HepG2 (cell line): Measurements from ENCODE around the gene ANKFY1. TPM values are rescaled to one million over a fixed set of nuclear protein-coding genes. Genes with fewer than 3 reads are reported as not detected.

ENCODE experiments used
- ASH2L ChIP-seq: fragments of 300-600, 200-600 bp; sonication (generic); IDR thresholded peaks from 2 replicates; pipeline ENCODE4 v1.7.0; 2017; ENCODE audit warnings: low read depth, mild to moderate bottlenecking, moderate library complexity, mixed read lengths, low read length; ENCODE audit not compliant: insufficient read length
- BORCS8-MEF2B ChIP-seq: sonication (generic); formaldehyde crosslinking; IDR thresholded peaks from 2 replicates; pipeline ENCODE4 v1.8.0; 2022; ENCODE audit warnings: mild to moderate bottlenecking, missing genetic modification reagents
- EED ChIP-seq: sonication (generic); formaldehyde crosslinking; IDR thresholded peaks from 2 replicates; pipeline ENCODE4 v1.5.0; 2020; ENCODE audit warnings: mild to moderate bottlenecking, missing genetic modification reagents
- GMEB1 ChIP-seq: sonication (generic); formaldehyde crosslinking; IDR thresholded peaks from 2 replicates; pipeline ENCODE4 v1.5.1; 2020; ENCODE audit warnings: missing genetic modification reagents, mild to moderate bottlenecking, borderline replicate concordance
- KLF11 ChIP-seq: IDR thresholded peaks from 2 replicates; pipeline ENCODE4 v1.6.1; 2016; ENCODE audit warnings: missing compliant biosample characterization
- MAFK ChIP-seq, 2 experiments: IDR thresholded peaks in 1 of 2; conservative IDR thresholded peaks in 1 of 2; 2 replicates each; pipeline ENCODE4 v1.6.1; 2011; ENCODE audit warnings: improper control_type of control experiment in 2 of 2, low read length in 2 of 2
- MED13 ChIP-seq: sonication (generic); formaldehyde crosslinking; IDR thresholded peaks from 2 replicates; pipeline ENCODE4 v1.5.0; 2020; ENCODE audit warnings: missing genetic modification reagents
- RARA ChIP-seq: IDR thresholded peaks from 2 replicates; pipeline ENCODE4 v1.6.1; 2016; ENCODE audit warnings: missing genetic modification reagents, missing compliant biosample characterization
- SATB2 ChIP-seq: sonication (generic); formaldehyde crosslinking; IDR thresholded peaks from 2 replicates; pipeline ENCODE4 v1.5.0; 2020; ENCODE audit warnings: missing genetic modification reagents
- SIN3A ChIP-seq: IDR thresholded peaks from 2 replicates; pipeline ENCODE4 v1.6.1; 2011; ENCODE audit warnings: low read depth, mild to moderate bottlenecking, control low read depth, low read length, borderline replicate concordance
- TCF12 ChIP-seq, 2 experiments: fragments of 450-650 bp in 1 of 2; sonication (generic) in 1 of 2; formaldehyde crosslinking in 1 of 2; IDR thresholded peaks; 2 replicates each; pipeline versions ENCODE4 v1.6.1 to v1.8.0; 2017 to 2022; ENCODE audit warnings: antibody characterized with exemption in 1 of 2, mild to moderate bottlenecking in 1 of 2, missing genetic modification reagents in 1 of 2, moderate library complexity in 1 of 2
- ZNF276 ChIP-seq: sonication (generic); formaldehyde crosslinking; IDR thresholded peaks from 2 replicates; pipeline ENCODE4 v1.4.0; 2020; ENCODE audit warnings: mild to moderate bottlenecking, low read depth, missing genetic modification reagents
- ZNF333 ChIP-seq: sonication (generic); formaldehyde crosslinking; IDR thresholded peaks from 2 replicates; pipeline ENCODE4 v1.4.0; 2020; ENCODE audit warnings: mild to moderate bottlenecking, missing genetic modification reagents, borderline replicate concordance
- ZNF44 ChIP-seq: sonication (generic); formaldehyde crosslinking; IDR thresholded peaks from 2 replicates; pipeline ENCODE4 v1.5.1; 2020; ENCODE audit warnings: mild to moderate bottlenecking, missing genetic modification reagents
- ZNF607 ChIP-seq: sonication (generic); formaldehyde crosslinking; IDR thresholded peaks from 2 replicates; pipeline ENCODE4 v1.5.1; 2020; ENCODE audit warnings: missing genetic modification reagents, mild to moderate bottlenecking, borderline replicate concordance
- ZNF709 ChIP-seq: sonication (generic); formaldehyde crosslinking; IDR thresholded peaks from 2 replicates; pipeline ENCODE4 v1.5.0; 2020; ENCODE audit warnings: mild to moderate bottlenecking, missing genetic modification reagents
- ZNF710 ChIP-seq: sonication (generic); formaldehyde crosslinking; IDR thresholded peaks from 2 replicates; pipeline ENCODE4 v1.5.0; 2020; ENCODE audit warnings: mild to moderate bottlenecking, missing genetic modification reagents, borderline replicate concordance
- ZNF780A ChIP-seq: sonication (generic); formaldehyde crosslinking; IDR thresholded peaks from 2 replicates; pipeline ENCODE4 v1.8.0; 2022; ENCODE audit warnings: mild to moderate bottlenecking, missing genetic modification reagents, moderate library complexity
- polyA plus RNA-seq, 8 experiments: library from polyadenylated mRNA; depleted of rRNA in 3 of 8; stranded (reverse) in 7 of 8; unstranded in 1 of 8; fragments of >200 nt; fragmentation: Illumina TruSeq in 4 of 8; extraction: Trizol in 4 of 8; gene quantifications; 2 replicates each; pipeline versions ENCODE4 v1.2.1 to v1.2.3, GENCODE V29; 2011 to 2016; ENCODE audit warnings: low read depth in 4 of 8, missing spikeins in 1 of 8, mixed read lengths in 1 of 8; ENCODE audit not compliant: insufficient read depth in 1 of 8
- total RNA-seq, 5 experiments: library from RNA; depleted of rRNA; stranded (reverse); fragments of >200 nt; fragmentation: Illumina TruSeq; extraction: Trizol; gene quantifications; 2 replicates each; pipeline ENCODE4 v1.2.3, GENCODE V29; 2016; ENCODE audit warnings: low read depth in 1 of 5

The ANKFY1 gene
- total and polyA plus RNA-seq, 2 of the 13 experiments (the other 11 are each of a cell fraction or from before 2014, with no cell fraction given): 11.9 to 16.8 TPM

GRCh38 chr17:4143563-4144421 lies 120.0 kb downstream of the ANKFY1 start (continued):
- no peak for TF ChIP-seq ZNF710 (CRISPR knock-in tag)
- TF ChIP-seq ZNF780A (CRISPR knock-in tag): peak; percentile 26; the same call in 1 of the 2 replicates
- TF ChIP-seq MAFK (conservative IDR thresholded peaks at IDR 0.05 in 1 of 2, IDR thresholded peaks at IDR 0.05 in 1 of 2; ENCODE audit: low read length in 2 of 2): no peak
- TF ChIP-seq KLF11 (CRISPR knock-in tag): peak; percentile 51; the same call in 1 of the 2 replicates
- no peak for TF ChIP-seq ZNF607 (CRISPR knock-in tag)
- TF ChIP-seq SATB2: peak; percentile 66; the same call in 1 of the 2 replicates
- TF ChIP-seq EED (CRISPR knock-in tag): peak; percentile 81; the same call in 1 of the 2 replicates
- TF ChIP-seq BORCS8-MEF2B: no peak
- TF ChIP-seq ZNF44 (CRISPR knock-in tag): peak; percentile 86; the same call in 1 of the 2 replicates
- TF ChIP-seq ZNF333: peak; percentile 90; the same call in 1 of the 2 replicates
- TF ChIP-seq ASH2L: no peak
- TF ChIP-seq SIN3A: 0 out of 2 replicates have a peak, but pooled peaks have one; percentile 21
- peak; percentile 21; the same call in 1 of the 2 replicates for TF ChIP-seq RARA (CRISPR knock-in tag)
- no peak; the same call in 1 of the 2 replicates for TF ChIP-seq MED13
- peak; percentile 70; the same call in 1 of the 2 replicates for TF ChIP-seq GMEB1
- TF ChIP-seq ZNF276 (CRISPR knock-in tag): no peak
- TF ChIP-seq ZNF709: peak; percentile 63; the same call in 1 of the 2 replicates
- no peak for TF ChIP-seq TCF12 (IDR thresholded peaks at IDR 0.05)
- peak; percentile 89 for TF ChIP-seq TCF12 (CRISPR knock-in tag; IDR thresholded peaks at IDR 0.05)
